GM12878 (cell line): Measurements from ENCODE around the gene DHX16. TPM values are rescaled to one million over a fixed set of nuclear protein-coding genes. Genes with fewer than 3 reads are reported as not detected.

Experiments used
- ATF7 ChIP-seq: fragments of 450-650 bp; IDR thresholded peaks from 2 replicates; pipeline ENCODE4 v1.6.1; 2016; ENCODE audit warnings: low read depth, mild to moderate bottlenecking
- CBFB ChIP-seq: IDR thresholded peaks from 2 replicates; pipeline ENCODE4 v1.6.1; 2016; ENCODE audit warnings: antibody characterized with exemption, low read depth
- KDM1A ChIP-seq: fragments of 200-600 bp; sonication (generic); IDR thresholded peaks from 2 replicates; pipeline ENCODE4 v1.6.1; 2016; ENCODE audit warnings: borderline replicate concordance
- MTA3 ChIP-seq: IDR thresholded peaks from 2 replicates; pipeline ENCODE4 v1.6.1; 2012; ENCODE audit warnings: low read length, inconsistent platforms, borderline replicate concordance
- MYC ChIP-seq: IDR thresholded peaks from 2 replicates; pipeline ENCODE4 v1.6.1; 2011; ENCODE audit warnings: mild to moderate bottlenecking, low read length, moderate library complexity, inconsistent platforms; ENCODE audit not compliant: insufficient read depth, insufficient replicate concordance, insufficient read length, severe bottlenecking
- POLR2AphosphoS5 ChIP-seq: IDR thresholded peaks from 2 replicates; pipeline ENCODE4 v1.6.1; 2011; ENCODE audit warnings: mild to moderate bottlenecking, low read length, inconsistent platforms
- RAD21 ChIP-seq: IDR thresholded peaks from 2 replicates; pipeline ENCODE4 v1.6.1; 2011; ENCODE audit warnings: mild to moderate bottlenecking, low read depth, low read length, moderate library complexity; ENCODE audit not compliant: insufficient read depth
- RB1 ChIP-seq: fragments of 450-650 bp; formaldehyde crosslinking; IDR thresholded peaks from 2 replicates; pipeline ENCODE4 v1.6.1; 2017; ENCODE audit warnings: mild to moderate bottlenecking, borderline replicate concordance
- SIX5 ChIP-seq: IDR thresholded peaks from 2 replicates; pipeline ENCODE4 v1.6.1; 2011; ENCODE audit warnings: mild to moderate bottlenecking, low read depth, low read length, moderate library complexity; ENCODE audit not compliant: severe bottlenecking
- TARDBP ChIP-seq: IDR thresholded peaks from 2 replicates; pipeline ENCODE4 v1.6.1; 2016; ENCODE audit warnings: borderline replicate concordance
- TCF3 ChIP-seq: IDR thresholded peaks from 2 replicates; pipeline ENCODE4 v1.6.1; 2012; ENCODE audit warnings: low read depth, mild to moderate bottlenecking, low read length, borderline replicate concordance; ENCODE audit not compliant: insufficient read depth
- polyA plus RNA-seq, 11 experiments: library from polyadenylated mRNA; depleted of rRNA in 4 of 11; unstranded in 6 of 11; stranded (reverse) in 5 of 11; fragments of >200 nt; fragmentation: Nextera tagmentation in 4 of 11; fragmentation: Illumina TruSeq in 1 of 11; extraction: Ambion mirVana in 4 of 11; extraction: Trizol in 1 of 11; gene quantifications; 1 replicate in 1 of 11; 2 replicates in 10 of 11; pipeline versions ENCODE4 v1.2.1 to v1.2.3, GENCODE V29; 2011 to 2016; ENCODE audit warnings: inconsistent platforms in 2 of 11, missing spikeins in 2 of 11, low read depth in 1 of 11
- total RNA-seq, 4 experiments: library from RNA; depleted of rRNA in 3 of 4; stranded (reverse); fragments of >200 nt in 3 of 4; fragmentation: Illumina TruSeq in 1 of 4; extraction: Trizol in 1 of 4; gene quantifications; 2 replicates each; pipeline versions ENCODE4 v1.2.1 to v1.2.3, GENCODE V29; 2013 to 2021
- TF ChIP-seq, protein P1 (sequence below): IDR thresholded peaks from 2 replicates; pipeline ENCODE4 v1.6.1; 2011; ENCODE audit warnings: borderline replicate concordance, low read depth, mild to moderate bottlenecking, moderate library complexity, mixed read lengths, low read length; ENCODE audit not compliant: insufficient read depth; ENCODE audit errors: extremely low read length
- TF ChIP-seq, protein P2 (sequence below): fragments of 150-350 bp; IDR thresholded peaks from 2 replicates; pipeline ENCODE4 v1.6.1; 2016; ENCODE audit warnings: low read depth, low read length
- TF ChIP-seq, protein P3 (sequence below): fragments of 450-650 bp; IDR thresholded peaks from 2 replicates; pipeline ENCODE4 v1.6.1; 2014; ENCODE audit warnings: mild to moderate bottlenecking
- TF ChIP-seq, protein P4 (sequence below): fragments of 450-650 bp; formaldehyde crosslinking; IDR thresholded peaks from 2 replicates; pipeline ENCODE4 v1.4.0; 2022; ENCODE audit warnings: mild to moderate bottlenecking, moderate library complexity
- TF ChIP-seq, protein P5 (sequence below): fragments of 450-650 bp; formaldehyde crosslinking; IDR thresholded peaks from 2 replicates; pipeline ENCODE4 v1.4.0; 2020; ENCODE audit warnings: mild to moderate bottlenecking, moderate library complexity

Gene DHX16
- total and polyA plus RNA-seq, 10 of the 15 experiments (the other 5 are each of a cell fraction or from before 2014, with no cell fraction given) = 10.1 to 41.4 (median 38.3) TPM

DNA sequence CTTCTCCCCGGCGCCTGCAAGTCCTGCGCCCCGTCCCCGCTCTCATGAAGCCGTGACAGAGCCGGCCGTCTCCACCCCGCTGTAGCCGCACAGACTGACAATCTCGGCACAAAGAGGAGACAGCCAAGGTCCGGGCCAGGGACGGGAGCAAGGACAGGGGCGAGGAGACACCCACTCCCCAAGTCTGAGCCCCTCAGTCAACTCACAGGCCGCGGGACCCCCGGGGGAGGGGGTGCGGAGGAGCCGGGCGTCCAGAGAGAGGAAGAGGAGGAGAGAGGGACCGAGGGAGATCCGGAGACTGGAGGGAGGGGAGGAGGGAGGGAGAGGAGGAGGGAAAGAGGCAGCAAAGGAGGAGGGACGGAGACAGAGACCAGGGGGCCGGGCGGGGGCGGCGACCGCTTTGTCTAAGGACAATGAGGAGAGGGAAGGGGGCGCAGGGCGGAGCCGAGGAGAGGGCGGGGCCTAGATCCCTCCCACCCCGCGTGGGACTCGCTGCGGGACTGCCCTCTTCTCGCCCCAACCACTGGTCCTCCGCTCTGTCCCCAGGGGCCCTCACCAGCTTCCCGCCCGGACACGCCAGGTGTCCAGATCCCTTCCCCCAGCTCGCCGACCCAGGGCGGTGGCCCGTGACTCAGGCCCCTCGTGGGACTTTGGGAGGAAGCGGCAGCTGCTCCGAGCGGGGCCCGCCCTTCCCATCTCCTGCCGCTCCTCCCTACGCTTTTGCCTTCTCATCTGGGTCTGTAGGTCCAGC, 14.3 kb upstream of the DHX16 start (continued):
- TF ChIP-seq, protein P1, sequence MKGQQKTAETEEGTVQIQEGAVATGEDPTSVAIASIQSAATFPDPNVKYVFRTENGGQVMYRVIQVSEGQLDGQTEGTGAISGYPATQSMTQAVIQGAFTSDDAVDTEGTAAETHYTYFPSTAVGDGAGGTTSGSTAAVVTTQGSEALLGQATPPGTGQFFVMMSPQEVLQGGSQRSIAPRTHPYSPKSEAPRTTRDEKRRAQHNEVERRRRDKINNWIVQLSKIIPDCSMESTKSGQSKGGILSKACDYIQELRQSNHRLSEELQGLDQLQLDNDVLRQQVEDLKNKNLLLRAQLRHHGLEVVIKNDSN = peak; percentile 17
- TF ChIP-seq, protein P2, sequence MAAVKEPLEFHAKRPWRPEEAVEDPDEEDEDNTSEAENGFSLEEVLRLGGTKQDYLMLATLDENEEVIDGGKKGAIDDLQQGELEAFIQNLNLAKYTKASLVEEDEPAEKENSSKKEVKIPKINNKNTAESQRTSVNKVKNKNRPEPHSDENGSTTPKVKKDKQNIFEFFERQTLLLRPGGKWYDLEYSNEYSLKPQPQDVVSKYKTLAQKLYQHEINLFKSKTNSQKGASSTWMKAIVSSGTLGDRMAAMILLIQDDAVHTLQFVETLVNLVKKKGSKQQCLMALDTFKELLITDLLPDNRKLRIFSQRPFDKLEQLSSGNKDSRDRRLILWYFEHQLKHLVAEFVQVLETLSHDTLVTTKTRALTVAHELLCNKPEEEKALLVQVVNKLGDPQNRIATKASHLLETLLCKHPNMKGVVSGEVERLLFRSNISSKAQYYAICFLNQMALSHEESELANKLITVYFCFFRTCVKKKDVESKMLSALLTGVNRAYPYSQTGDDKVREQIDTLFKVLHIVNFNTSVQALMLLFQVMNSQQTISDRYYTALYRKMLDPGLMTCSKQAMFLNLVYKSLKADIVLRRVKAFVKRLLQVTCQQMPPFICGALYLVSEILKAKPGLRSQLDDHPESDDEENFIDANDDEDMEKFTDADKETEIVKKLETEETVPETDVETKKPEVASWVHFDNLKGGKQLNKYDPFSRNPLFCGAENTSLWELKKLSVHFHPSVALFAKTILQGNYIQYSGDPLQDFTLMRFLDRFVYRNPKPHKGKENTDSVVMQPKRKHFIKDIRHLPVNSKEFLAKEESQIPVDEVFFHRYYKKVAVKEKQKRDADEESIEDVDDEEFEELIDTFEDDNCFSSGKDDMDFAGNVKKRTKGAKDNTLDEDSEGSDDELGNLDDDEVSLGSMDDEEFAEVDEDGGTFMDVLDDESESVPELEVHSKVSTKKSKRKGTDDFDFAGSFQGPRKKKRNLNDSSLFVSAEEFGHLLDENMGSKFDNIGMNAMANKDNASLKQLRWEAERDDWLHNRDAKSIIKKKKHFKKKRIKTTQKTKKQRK = no peak
- TF ChIP-seq, protein P3, sequence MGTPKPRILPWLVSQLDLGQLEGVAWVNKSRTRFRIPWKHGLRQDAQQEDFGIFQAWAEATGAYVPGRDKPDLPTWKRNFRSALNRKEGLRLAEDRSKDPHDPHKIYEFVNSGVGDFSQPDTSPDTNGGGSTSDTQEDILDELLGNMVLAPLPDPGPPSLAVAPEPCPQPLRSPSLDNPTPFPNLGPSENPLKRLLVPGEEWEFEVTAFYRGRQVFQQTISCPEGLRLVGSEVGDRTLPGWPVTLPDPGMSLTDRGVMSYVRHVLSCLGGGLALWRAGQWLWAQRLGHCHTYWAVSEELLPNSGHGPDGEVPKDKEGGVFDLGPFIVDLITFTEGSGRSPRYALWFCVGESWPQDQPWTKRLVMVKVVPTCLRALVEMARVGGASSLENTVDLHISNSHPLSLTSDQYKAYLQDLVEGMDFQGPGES = no peak
- TF ChIP-seq CBFB = no peak
- TF ChIP-seq SIX5 = no peak
- no peak for TF ChIP-seq MTA3
- TF ChIP-seq TCF3 = peak; percentile 100
- no peak for TF ChIP-seq RAD21
- TF ChIP-seq, protein P4, sequence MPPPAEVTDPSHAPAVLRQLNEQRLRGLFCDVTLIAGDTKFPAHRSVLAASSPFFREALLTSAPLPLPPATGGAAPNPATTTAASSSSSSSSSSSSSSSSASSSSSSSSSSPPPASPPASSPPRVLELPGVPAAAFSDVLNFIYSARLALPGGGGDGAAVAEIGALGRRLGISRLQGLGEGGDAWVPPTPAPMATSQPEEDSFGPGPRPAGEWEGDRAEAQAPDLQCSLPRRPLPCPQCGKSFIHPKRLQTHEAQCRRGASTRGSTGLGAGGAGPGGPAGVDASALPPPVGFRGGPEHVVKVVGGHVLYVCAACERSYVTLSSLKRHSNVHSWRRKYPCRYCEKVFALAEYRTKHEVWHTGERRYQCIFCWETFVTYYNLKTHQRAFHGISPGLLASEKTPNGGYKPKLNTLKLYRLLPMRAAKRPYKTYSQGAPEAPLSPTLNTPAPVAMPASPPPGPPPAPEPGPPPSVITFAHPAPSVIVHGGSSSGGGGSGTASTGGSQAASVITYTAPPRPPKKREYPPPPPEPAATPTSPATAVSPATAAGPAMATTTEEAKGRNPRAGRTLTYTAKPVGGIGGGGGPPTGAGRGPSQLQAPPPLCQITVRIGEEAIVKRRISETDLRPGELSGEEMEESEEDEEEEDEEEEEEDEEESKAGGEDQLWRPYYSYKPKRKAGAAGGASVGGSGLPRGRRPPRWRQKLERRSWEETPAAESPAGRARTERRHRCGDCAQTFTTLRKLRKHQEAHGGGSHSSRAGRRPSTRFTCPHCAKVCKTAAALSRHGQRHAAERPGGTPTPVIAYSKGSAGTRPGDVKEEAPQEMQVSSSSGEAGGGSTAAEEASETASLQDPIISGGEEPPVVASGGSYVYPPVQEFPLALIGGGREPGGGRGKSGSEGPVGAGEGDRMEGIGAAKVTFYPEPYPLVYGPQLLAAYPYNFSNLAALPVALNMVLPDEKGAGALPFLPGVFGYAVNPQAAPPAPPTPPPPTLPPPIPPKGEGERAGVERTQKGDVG (CRISPR knock-in tag) = no peak
- TF ChIP-seq RB1 = peak; percentile 87; the same call in 1 of the 2 replicates
- TF ChIP-seq ATF7 = peak; percentile 56; the same call in 1 of the 2 replicates
- TF ChIP-seq KDM1A = no peak
- TF ChIP-seq, protein P5, sequence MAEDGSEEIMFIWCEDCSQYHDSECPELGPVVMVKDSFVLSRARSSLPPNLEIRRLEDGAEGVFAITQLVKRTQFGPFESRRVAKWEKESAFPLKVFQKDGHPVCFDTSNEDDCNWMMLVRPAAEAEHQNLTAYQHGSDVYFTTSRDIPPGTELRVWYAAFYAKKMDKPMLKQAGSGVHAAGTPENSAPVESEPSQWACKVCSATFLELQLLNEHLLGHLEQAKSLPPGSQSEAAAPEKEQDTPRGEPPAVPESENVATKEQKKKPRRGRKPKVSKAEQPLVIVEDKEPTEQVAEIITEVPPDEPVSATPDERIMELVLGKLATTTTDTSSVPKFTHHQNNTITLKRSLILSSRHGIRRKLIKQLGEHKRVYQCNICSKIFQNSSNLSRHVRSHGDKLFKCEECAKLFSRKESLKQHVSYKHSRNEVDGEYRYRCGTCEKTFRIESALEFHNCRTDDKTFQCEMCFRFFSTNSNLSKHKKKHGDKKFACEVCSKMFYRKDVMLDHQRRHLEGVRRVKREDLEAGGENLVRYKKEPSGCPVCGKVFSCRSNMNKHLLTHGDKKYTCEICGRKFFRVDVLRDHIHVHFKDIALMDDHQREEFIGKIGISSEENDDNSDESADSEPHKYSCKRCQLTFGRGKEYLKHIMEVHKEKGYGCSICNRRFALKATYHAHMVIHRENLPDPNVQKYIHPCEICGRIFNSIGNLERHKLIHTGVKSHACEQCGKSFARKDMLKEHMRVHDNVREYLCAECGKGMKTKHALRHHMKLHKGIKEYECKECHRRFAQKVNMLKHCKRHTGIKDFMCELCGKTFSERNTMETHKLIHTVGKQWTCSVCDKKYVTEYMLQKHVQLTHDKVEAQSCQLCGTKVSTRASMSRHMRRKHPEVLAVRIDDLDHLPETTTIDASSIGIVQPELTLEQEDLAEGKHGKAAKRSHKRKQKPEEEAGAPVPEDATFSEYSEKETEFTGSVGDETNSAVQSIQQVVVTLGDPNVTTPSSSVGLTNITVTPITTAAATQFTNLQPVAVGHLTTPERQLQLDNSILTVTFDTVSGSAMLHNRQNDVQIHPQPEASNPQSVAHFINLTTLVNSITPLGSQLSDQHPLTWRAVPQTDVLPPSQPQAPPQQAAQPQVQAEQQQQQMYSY = 0 out of 2 replicates have a peak, but pooled peaks have one; percentile 54
- peak; percentile 82; the same call in 1 of the 2 replicates for TF ChIP-seq POLR2AphosphoS5
- peak; percentile 51 for TF ChIP-seq MYC
- no peak for TF ChIP-seq TARDBP
